Measurements from ENCODE around the gene TOP2B. TPM values are rescaled to one million over a fixed set of nuclear protein-coding genes. Genes with fewer than 3 reads are reported as not detected.

The TOP2B gene
- total RNA-seq, 1 experiment from 2014 or later: 181 TPM

DNA sequence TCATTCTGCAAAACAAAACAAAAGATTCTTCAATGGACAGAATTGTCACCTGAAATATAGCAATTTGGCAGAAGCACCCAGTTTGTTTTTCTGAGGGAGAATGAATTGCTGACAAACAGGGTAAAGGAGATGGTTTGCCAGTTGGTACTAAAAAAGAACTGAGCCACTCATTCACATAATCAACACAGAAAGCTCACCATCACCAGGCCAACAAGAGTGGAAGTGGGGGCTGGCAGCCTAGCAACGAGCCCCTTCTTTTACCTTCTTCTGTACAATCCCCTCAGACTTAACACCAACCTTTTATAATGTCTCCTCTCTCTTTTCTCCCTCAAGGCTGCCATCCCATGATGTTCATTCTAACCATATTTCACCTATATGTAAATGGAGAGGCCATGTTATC, 5.9 kb downstream of the TOP2B start:
- no peak overlapping the region for H2AFZ ChIP-seq (ENCODE audit: low read length)
- peaks cover 44% of the 10 kb centered on the region for H3K79me2 ChIP-seq (ENCODE audit: insufficient read depth, low read length)
- no peak overlapping the region for H4K91ac ChIP-seq (ENCODE audit: insufficient read length, low read depth, low read length)
- H3K9ac ChIP-seq (ENCODE audit: extremely low read depth, insufficient read length, low read length): no peak overlapping the region
- H3T11ph ChIP-seq (ENCODE audit: low read length): no peak overlapping the region
- no peak overlapping the region for H3K4ac ChIP-seq (ENCODE audit: low read depth, low read length)
- Mint-ChIP-seq H3K9me3 (no peaks in the 10 kb centered on the region), H3K27ac (peak overlapping the region in 1 of 3 experiments; percentile 27; a peak in 2 of 7 replicates), H3K27me3 (ENCODE audit: low read depth) (no peaks in the 10 kb centered on the region), H3K4me3 (no peak overlapping the region), H3K4me1 (peaks cover 44 to 45% of the 10 kb centered on the region in 2 experiments), H3K36me3 (ENCODE audit: insufficient read depth in 1 of 3, low read depth in 3 of 3) (peaks cover 0 to 4% (median 0%) of the 10 kb centered on the region in 3 experiments; a peak in 1 of 7 replicates)
- no peak for DNase-seq
- H2BK12ac ChIP-seq (ENCODE audit: insufficient read length, low read depth, low read length): no peak overlapping the region
- H3K27me3 ChIP-seq (ENCODE audit: insufficient read depth, low read length): no peaks in the 10 kb centered on the region
- H3K4me2 ChIP-seq (ENCODE audit: insufficient read depth, insufficient read length, low read length): no peak overlapping the region
- no peak overlapping the region for H2BK15ac ChIP-seq (ENCODE audit: low read depth, low read length)
- H3K56ac ChIP-seq (ENCODE audit: insufficient read length, low read depth, low read length): no peak overlapping the region
- no peak overlapping the region for H3K23ac ChIP-seq (ENCODE audit: insufficient read length, low read depth, low read length)
- H3K23me2 ChIP-seq (ENCODE audit: insufficient read length, low read depth, low read length, poor library complexity, severe bottlenecking): peaks cover 11% of the 10 kb centered on the region
- H2BK20ac ChIP-seq (ENCODE audit: low read depth, low read length, poor library complexity, severe bottlenecking): no peak overlapping the region
- no peak overlapping the region for H2BK120ac ChIP-seq (ENCODE audit: low read depth, low read length, poor library complexity, severe bottlenecking)
- no peak overlapping the region for H2BK5ac ChIP-seq (ENCODE audit: insufficient read length, low read length)
- H4K8ac ChIP-seq (replicated peaks; ENCODE audit: insufficient read length, low read depth, low read length): no peak overlapping the region
- no peak for TF ChIP-seq CTCF (conservative IDR thresholded peaks at IDR 0.05)
- H3K18ac ChIP-seq (ENCODE audit: insufficient read length, low read depth, low read length): no peak overlapping the region
- no peak overlapping the region for H2AK5ac ChIP-seq (ENCODE audit: insufficient read length, low read length)
- no peak overlapping the region for H4K5ac ChIP-seq (ENCODE audit: insufficient read length, low read depth, low read length)
- no peaks in the 10 kb centered on the region for H3K9me3 ChIP-seq (ENCODE audit: control insufficient read depth, low read depth, low read length)
- H3K27ac ChIP-seq (ENCODE audit: insufficient read length, low read depth, low read length): no peak overlapping the region
- peaks cover 2% of the 10 kb centered on the region for H4K20me1 ChIP-seq (ENCODE audit: control insufficient read depth, insufficient read depth, insufficient read length)
- no peaks in the 10 kb centered on the region; the same call in 1 of the 2 replicates for H3K4me1 ChIP-seq (ENCODE audit: insufficient read depth, low read length)
- WGBS (ENCODE audit: extremely low coverage, insufficient read length, low lambda C conversion rate): no CpG with 5 or more reads among the region's 1 CpG
- H3K79me1 ChIP-seq (ENCODE audit: insufficient read depth, low read depth, low read length, poor library complexity, severe bottlenecking): peaks cover 4% of the 10 kb centered on the region
- H3K14ac ChIP-seq (ENCODE audit: insufficient read depth, low read length): no peak overlapping the region
